ENCODE data around the gene CD3D.

CD3D gene

DNA sequence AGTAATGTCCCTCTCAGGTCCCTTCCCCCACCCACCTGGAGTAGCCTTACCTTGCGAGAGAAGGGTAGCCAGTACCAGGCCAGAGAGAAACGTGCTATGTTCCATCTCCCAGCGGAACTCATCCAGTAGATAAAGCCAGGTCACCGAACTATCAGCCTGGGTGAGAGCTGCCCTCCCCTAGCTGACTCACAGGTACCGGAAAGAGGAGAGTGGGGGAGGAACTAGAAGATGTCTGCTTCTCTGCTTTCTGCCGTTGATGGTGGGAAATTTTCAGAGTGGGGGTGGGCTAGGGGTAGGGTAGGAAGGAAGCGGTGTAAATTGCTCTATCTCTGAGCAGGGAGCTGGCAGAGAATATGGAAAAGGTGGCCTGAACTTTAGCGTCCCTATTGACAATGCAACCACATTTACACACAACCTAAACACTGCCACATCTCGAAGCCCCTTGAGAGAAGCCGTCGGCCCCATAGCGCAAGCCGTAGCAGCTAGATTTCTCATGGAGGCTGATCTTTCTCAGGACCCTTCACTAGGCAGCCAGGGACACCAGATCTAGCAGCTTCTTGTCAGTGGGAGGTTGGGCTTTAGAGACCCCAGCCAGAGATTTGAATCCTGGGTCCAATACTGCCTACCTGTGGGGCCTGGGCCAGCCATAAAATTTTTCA lies at the start of gene CD3D:
TSS of gene CD3D (minus strand) at position 203 of the 659 bp plus-strand sequence. CDS start at position 105, 98 bp downstream.
- Histone ChIP-seq H3K4me1 (ENCODE audit: control insufficient read depth, insufficient read depth, low read length, unreplicated experiment) (no peaks in the 10 kb centered on the region), H3K79me2 (ENCODE audit: control insufficient read depth, insufficient read depth, low read length, unreplicated experiment) (no peaks in the 10 kb centered on the region), H3K27ac (ENCODE audit: low read depth, low read length) (no peak within 1 kb of the TSS), H3K27me3 (ENCODE audit: insufficient read depth, low read length) (peaks cover 63% of the 10 kb centered on the region), H3K4me3 (ENCODE audit: low read depth, low read length) (no peak within 1 kb of the TSS), H3K36me3 (ENCODE audit: insufficient read depth, low read length) (no peaks in the 10 kb centered on the region), H2AFZ (ENCODE audit: low read length, unreplicated experiment) (no peak within 1 kb of the TSS)

DNA sequence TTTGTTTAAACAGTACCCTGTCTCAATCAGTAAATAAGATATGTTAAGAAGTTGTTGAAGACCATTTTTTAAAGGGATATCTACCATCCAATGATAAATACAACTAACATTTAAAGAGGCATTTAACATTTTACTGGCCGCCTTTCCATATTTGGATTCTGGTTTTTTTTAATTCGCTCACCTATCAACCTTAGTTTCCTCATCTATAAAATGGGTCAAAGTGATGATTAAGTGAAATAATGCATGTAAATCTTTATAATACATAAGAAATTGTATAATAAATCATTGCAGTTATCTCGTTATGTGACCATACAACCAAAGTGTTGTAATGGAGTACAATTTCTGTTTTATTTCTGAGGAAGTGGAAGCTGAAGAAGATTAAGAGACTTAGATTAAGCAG lies 41.2 kb upstream of the CD3D start:
- H3K27ac ChIP-seq (ENCODE audit: low read depth, low read length): no peak overlapping the region
- H3K36me3 ChIP-seq (ENCODE audit: insufficient read depth, low read length): peaks cover 39% of the 10 kb centered on the region
- no peak overlapping the region for H2AFZ ChIP-seq (ENCODE audit: low read length, unreplicated experiment)
- H3K4me3 ChIP-seq (ENCODE audit: low read depth, low read length): no peak overlapping the region
- H3K27me3 ChIP-seq (ENCODE audit: insufficient read depth, low read length): no peaks in the 10 kb centered on the region
- no peaks in the 10 kb centered on the region for H3K79me2 ChIP-seq (ENCODE audit: control insufficient read depth, insufficient read depth, low read length, unreplicated experiment)
- no peaks in the 10 kb centered on the region for H3K4me1 ChIP-seq (ENCODE audit: control insufficient read depth, insufficient read depth, low read length, unreplicated experiment)

DNA sequence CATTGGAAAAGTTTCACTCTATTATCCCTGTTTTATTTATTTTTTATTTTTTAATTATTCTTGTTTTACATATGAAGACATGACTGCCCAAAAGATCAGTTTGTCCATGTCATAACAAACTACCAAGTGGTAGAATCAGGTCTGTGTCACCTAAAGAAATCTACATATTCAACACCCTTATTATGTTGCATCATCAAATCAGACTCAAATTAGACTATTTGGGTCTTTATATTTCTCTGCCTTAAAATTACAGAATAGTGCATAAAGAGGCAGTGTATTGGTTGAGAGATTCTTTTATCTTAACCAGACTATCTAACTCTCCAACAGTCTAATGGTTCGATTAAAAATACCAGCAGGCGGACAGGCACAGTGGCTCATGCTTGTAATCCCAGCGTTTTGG lies 40.4 kb upstream of the CD3D start:
- Histone ChIP-seq H3K27ac (ENCODE audit: low read depth, low read length) (no peak overlapping the region), H3K4me1 (ENCODE audit: control insufficient read depth, insufficient read depth, low read length, unreplicated experiment) (no peaks in the 10 kb centered on the region), H3K27me3 (ENCODE audit: insufficient read depth, low read length) (no peaks in the 10 kb centered on the region), H3K79me2 (ENCODE audit: control insufficient read depth, insufficient read depth, low read length, unreplicated experiment) (no peaks in the 10 kb centered on the region), H3K4me3 (ENCODE audit: low read depth, low read length) (no peak overlapping the region), H3K36me3 (ENCODE audit: insufficient read depth, low read length) (peaks cover 39% of the 10 kb centered on the region), H2AFZ (ENCODE audit: low read length, unreplicated experiment) (no peak overlapping the region)

DNA sequence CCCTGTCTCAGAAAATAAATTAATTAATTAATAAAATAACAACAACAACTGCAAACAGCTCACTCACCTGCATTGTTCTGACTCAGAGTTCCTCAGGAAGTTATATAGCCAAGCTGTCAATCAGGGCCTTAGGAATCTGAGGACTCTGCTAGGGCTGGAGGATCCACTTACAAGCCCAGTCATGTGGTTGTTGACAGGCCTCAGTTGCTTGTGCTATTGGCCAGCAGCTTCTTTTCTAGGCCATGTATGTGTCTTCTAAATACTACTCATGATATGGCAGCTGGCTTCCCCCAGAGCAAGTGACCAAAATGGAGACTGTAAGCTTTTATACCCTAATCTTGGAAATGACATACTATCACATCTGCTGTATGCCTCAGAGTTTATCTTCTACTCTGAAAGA lies 38.1 kb upstream of the CD3D start:
- Histone ChIP-seq H3K79me2 (ENCODE audit: control insufficient read depth, insufficient read depth, low read length, unreplicated experiment) (no peaks in the 10 kb centered on the region), H2AFZ (ENCODE audit: low read length, unreplicated experiment) (no peak overlapping the region), H3K27ac (ENCODE audit: low read depth, low read length) (no peak overlapping the region), H3K27me3 (ENCODE audit: insufficient read depth, low read length) (no peaks in the 10 kb centered on the region), H3K4me1 (ENCODE audit: control insufficient read depth, insufficient read depth, low read length, unreplicated experiment) (no peaks in the 10 kb centered on the region), H3K36me3 (ENCODE audit: insufficient read depth, low read length) (peaks cover 28% of the 10 kb centered on the region), H3K4me3 (ENCODE audit: low read depth, low read length) (no peak overlapping the region)

DNA sequence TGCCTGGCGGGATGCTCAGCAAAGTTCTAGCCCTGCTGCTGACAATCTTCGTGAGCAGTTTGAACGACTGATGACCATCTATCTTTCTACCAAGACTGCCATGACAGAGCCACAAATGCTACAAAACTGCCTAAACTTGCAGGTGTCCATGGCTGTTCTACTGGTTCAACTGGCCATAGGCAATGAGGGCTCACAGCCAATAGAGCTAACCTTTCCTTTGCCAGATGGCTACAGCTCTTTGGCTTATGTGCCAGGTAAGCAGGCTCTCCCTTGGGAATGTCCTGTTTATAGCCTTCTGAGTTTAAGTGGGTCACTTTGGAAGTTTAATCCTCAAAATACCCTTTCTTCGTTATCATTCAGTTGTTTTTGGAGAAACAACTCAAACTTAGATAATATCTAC lies 37.0 kb upstream of the CD3D start:
- Histone ChIP-seq H3K4me3 (ENCODE audit: low read depth, low read length) (no peak overlapping the region), H3K27ac (ENCODE audit: low read depth, low read length) (no peak overlapping the region), H3K79me2 (ENCODE audit: control insufficient read depth, insufficient read depth, low read length, unreplicated experiment) (no peaks in the 10 kb centered on the region), H2AFZ (ENCODE audit: low read length, unreplicated experiment) (no peak overlapping the region), H3K4me1 (ENCODE audit: control insufficient read depth, insufficient read depth, low read length, unreplicated experiment) (no peaks in the 10 kb centered on the region), H3K27me3 (ENCODE audit: insufficient read depth, low read length) (no peaks in the 10 kb centered on the region), H3K36me3 (ENCODE audit: insufficient read depth, low read length) (peaks cover 24% of the 10 kb centered on the region)

DNA sequence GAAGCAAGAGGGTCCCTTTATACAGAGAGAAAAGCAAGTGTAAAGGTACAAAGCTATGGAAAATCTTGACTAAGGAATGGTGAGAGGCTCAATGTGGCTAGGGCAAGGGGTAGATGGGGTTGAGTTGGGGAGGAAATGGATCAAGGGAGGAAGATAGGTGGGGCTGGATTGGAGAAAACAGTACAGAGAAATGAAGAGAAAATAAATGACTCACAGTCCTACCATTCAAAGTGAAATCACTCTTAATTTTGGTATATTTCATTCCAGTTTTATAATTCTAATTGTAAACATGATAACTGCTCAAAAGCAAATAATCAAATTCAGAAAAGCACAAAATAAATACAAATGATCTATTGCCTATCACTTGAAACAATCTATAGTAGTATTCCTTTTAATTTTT lies 33.5 kb upstream of the CD3D start:
- no peak overlapping the region for H3K4me3 ChIP-seq (ENCODE audit: low read depth, low read length)
- H3K27ac ChIP-seq (ENCODE audit: low read depth, low read length): no peak overlapping the region
- H3K36me3 ChIP-seq (ENCODE audit: insufficient read depth, low read length): peaks cover 35% of the 10 kb centered on the region
- H2AFZ ChIP-seq (ENCODE audit: low read length, unreplicated experiment): no peak overlapping the region
- H3K79me2 ChIP-seq (ENCODE audit: control insufficient read depth, insufficient read depth, low read length, unreplicated experiment): no peaks in the 10 kb centered on the region
- no peaks in the 10 kb centered on the region for H3K4me1 ChIP-seq (ENCODE audit: control insufficient read depth, insufficient read depth, low read length, unreplicated experiment)
- H3K27me3 ChIP-seq (ENCODE audit: insufficient read depth, low read length): no peaks in the 10 kb centered on the region

DNA sequence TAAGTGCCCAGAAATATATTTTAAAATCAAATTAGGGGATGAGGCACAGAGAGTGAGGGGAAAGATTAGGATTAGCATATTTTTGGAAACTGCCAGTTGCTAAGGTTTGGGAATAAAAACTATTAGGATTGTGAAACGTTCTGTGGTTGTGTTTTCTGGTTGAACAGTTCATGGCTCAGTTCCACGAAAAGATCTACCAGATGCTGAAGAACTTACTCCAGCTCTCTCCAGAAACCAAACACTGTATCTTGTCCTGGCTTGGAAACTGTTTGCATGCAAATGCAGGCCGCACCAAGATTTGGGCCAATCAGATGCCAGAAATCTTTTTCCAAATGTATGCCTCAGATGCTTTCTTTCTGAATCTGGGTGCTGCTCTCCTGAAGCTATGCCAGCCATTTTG lies 32.2 kb upstream of the CD3D start:
- no peak overlapping the region for H3K4me3 ChIP-seq (ENCODE audit: low read depth, low read length)
- H3K36me3 ChIP-seq (ENCODE audit: insufficient read depth, low read length): peaks cover 35% of the 10 kb centered on the region
- H2AFZ ChIP-seq (ENCODE audit: low read length, unreplicated experiment): no peak overlapping the region
- H3K27ac ChIP-seq (ENCODE audit: low read depth, low read length): no peak overlapping the region
- no peaks in the 10 kb centered on the region for H3K27me3 ChIP-seq (ENCODE audit: insufficient read depth, low read length)
- no peaks in the 10 kb centered on the region for H3K79me2 ChIP-seq (ENCODE audit: control insufficient read depth, insufficient read depth, low read length, unreplicated experiment)
- H3K4me1 ChIP-seq (ENCODE audit: control insufficient read depth, insufficient read depth, low read length, unreplicated experiment): no peaks in the 10 kb centered on the region

DNA sequence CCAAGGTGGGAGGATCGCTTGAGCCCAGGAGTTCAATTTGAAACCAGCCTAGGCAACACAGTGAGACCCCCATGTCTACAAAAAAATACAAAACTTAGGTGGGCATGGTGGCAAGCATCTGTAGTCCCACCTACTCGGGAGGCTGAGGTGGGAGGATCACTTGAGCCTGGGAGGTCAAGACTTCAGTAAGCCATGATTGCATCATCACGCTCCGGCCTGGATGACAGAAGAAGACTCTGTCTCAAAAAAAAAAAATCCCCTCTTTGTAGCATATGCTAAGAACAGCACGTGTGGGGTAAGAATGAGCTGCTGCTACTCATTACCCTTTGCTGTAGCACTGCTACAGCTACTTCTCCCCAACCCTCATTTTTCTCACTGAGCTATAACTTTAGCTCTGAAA lies 31.4 kb upstream of the CD3D start:
- H3K36me3 ChIP-seq (ENCODE audit: insufficient read depth, low read length): peaks cover 33% of the 10 kb centered on the region
- H3K27me3 ChIP-seq (ENCODE audit: insufficient read depth, low read length): no peaks in the 10 kb centered on the region
- no peak overlapping the region for H3K27ac ChIP-seq (ENCODE audit: low read depth, low read length)
- no peak overlapping the region for H2AFZ ChIP-seq (ENCODE audit: low read length, unreplicated experiment)
- H3K79me2 ChIP-seq (ENCODE audit: control insufficient read depth, insufficient read depth, low read length, unreplicated experiment): no peaks in the 10 kb centered on the region
- H3K4me3 ChIP-seq (ENCODE audit: low read depth, low read length): no peak overlapping the region
- no peaks in the 10 kb centered on the region for H3K4me1 ChIP-seq (ENCODE audit: control insufficient read depth, insufficient read depth, low read length, unreplicated experiment)

DNA sequence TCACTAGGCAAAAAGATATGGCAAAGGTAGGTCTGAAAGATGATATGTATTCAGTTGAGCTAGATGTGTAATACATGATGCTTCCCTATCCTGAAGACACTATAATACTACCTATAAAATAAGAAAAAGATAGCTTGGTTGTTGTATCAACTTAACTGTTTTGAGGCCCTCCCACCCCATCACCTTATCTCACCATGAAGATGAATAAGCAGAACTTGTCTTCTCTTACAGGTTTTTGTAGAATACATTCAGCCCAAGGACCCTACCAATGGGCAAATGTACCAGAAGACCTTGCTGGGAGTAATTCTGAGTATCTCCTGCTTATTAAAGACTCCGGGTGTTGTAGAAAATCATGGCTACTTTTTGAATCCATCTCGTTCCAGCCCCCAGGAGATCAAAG lies 30.8 kb upstream of the CD3D start:
- no peak overlapping the region for H3K27ac ChIP-seq (ENCODE audit: low read depth, low read length)
- no peaks in the 10 kb centered on the region for H3K79me2 ChIP-seq (ENCODE audit: control insufficient read depth, insufficient read depth, low read length, unreplicated experiment)
- H3K36me3 ChIP-seq (ENCODE audit: insufficient read depth, low read length): peaks cover 39% of the 10 kb centered on the region

DNA sequence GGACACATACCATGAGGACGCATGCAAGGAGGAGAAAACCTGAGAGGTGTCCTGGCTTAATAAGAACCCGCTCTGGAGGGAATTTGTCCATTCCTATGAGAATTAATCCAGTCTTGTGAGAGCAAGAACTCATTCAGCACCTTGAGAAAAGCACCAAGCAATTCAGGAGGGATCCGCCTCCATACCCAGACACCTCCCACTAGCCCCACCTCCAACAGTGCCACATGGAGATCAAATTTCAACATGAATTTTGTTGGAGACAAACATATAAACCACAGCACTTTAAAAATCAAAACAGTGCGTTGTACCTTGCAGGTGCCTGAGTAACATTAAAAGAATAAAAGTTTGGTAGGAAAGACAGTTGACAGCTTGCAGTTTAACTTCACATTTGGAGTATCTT lies 28.3 kb upstream of the CD3D start:
- peaks cover 46% of the 10 kb centered on the region for H3K36me3 ChIP-seq (ENCODE audit: insufficient read depth, low read length)
- no peak overlapping the region for H3K27ac ChIP-seq (ENCODE audit: low read depth, low read length)
- no peak overlapping the region for H3K4me3 ChIP-seq (ENCODE audit: low read depth, low read length)
- no peaks in the 10 kb centered on the region for H3K27me3 ChIP-seq (ENCODE audit: insufficient read depth, low read length)
- no peaks in the 10 kb centered on the region for H3K4me1 ChIP-seq (ENCODE audit: control insufficient read depth, insufficient read depth, low read length, unreplicated experiment)
- H2AFZ ChIP-seq (ENCODE audit: low read length, unreplicated experiment): no peak overlapping the region
- H3K79me2 ChIP-seq (ENCODE audit: control insufficient read depth, insufficient read depth, low read length, unreplicated experiment): no peaks in the 10 kb centered on the region

More for the DNA sequence above, 30.8 kb upstream of the CD3D start:
- Histone ChIP-seq H3K4me1 (ENCODE audit: control insufficient read depth, insufficient read depth, low read length, unreplicated experiment) (no peaks in the 10 kb centered on the region), H2AFZ (ENCODE audit: low read length, unreplicated experiment) (no peak overlapping the region), H3K4me3 (ENCODE audit: low read depth, low read length) (no peak overlapping the region), H3K27me3 (ENCODE audit: insufficient read depth, low read length) (no peaks in the 10 kb centered on the region)

DNA sequence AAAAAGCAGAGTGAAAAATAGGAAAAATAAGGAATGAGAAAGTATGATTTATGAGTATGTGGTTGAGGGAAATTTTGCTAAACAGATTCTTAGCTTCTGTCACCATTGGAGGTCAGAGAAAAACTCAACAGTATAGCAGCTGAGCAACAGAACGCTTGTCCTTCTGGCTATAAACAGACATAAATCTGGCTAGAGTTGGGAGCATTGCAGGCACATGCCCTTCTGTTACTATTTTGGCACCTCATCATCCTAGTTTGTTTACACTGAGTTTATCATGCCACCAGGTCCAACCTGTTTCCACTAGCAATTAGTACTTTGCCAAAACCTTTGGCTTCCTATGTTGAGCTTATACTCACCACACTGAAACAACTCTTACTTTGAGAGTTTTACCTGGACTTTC lies 23.8 kb upstream of the CD3D start:
- no peaks in the 10 kb centered on the region for H3K27me3 ChIP-seq (ENCODE audit: insufficient read depth, low read length)
- H3K27ac ChIP-seq (ENCODE audit: low read depth, low read length): no peak overlapping the region
- H3K79me2 ChIP-seq (ENCODE audit: control insufficient read depth, insufficient read depth, low read length, unreplicated experiment): peaks cover 19% of the 10 kb centered on the region
- no peaks in the 10 kb centered on the region for H3K4me1 ChIP-seq (ENCODE audit: control insufficient read depth, insufficient read depth, low read length, unreplicated experiment)
- peaks cover 22% of the 10 kb centered on the region for H3K36me3 ChIP-seq (ENCODE audit: insufficient read depth, low read length)
- no peak overlapping the region for H3K4me3 ChIP-seq (ENCODE audit: low read depth, low read length)
- H2AFZ ChIP-seq (ENCODE audit: low read length, unreplicated experiment): no peak overlapping the region
